Epithelial cell of proximal tubule (primary cell): Measurements from ENCODE around the gene CPA2. TPM values are rescaled to one million over a fixed set of nuclear protein-coding genes. Genes with fewer than 3 reads are reported as not detected.

Experiments used
- DNase-seq: peaks from one replicate; pipeline ENCODE4 v3.0.0-alpha.2; 2011; ENCODE audit warnings: low read depth
- H3K4me3 ChIP-seq: 2 replicates; pipeline ENCODE4 v1.5.1; 2011; ENCODE audit warnings: low read depth, mild to moderate bottlenecking, low read length
- CTCF ChIP-seq: conservative IDR thresholded peaks from 2 replicates; pipeline ENCODE4 v1.5.1; 2012; ENCODE audit warnings: low read depth, mild to moderate bottlenecking, low read length
- total RNA-seq: library from RNA; depleted of rRNA; stranded (reverse); fragments of >200 nt; gene quantifications from 2 replicates; pipeline ENCODE4 v1.2.3, GENCODE V29; 2015

Gene CPA2
- total RNA-seq, 1 donor from 2014 or later, result not detected

GRCh38 chr7:130276796-130277762, 10.4 kb downstream of the CPA2 start:
- H3K4me3 ChIP-seq, result no peak overlapping the region
- no peak for TF ChIP-seq CTCF
- no peak for DNase-seq

GRCh38 chr7:130277763-130278643, 11.3 kb downstream of the CPA2 start:
- TF ChIP-seq CTCF, result peak; percentile 76
- no peak for DNase-seq
- H3K4me3 ChIP-seq, result no peak overlapping the region

GRCh38 chr7:130278860-130279259, 12.2 kb downstream of the CPA2 start:
- DNase-seq, result no peak
- no peak for TF ChIP-seq CTCF
- H3K4me3 ChIP-seq, result no peak overlapping the region

- DNase-seq, result no peak
- H3K4me3 ChIP-seq, result no peak overlapping the region
- no peak for TF ChIP-seq CTCF
Observed at GRCh38 chr7:130279286-130279685, 12.6 kb downstream of the CPA2 start.

GRCh38 chr7:130279906-130280305, 13.2 kb downstream of the CPA2 start:
- no peak for DNase-seq
- H3K4me3 ChIP-seq, result no peak overlapping the region
- TF ChIP-seq CTCF, result no peak

GRCh38 chr7:130281260-130281659, 14.6 kb downstream of the CPA2 start:
- H3K4me3 ChIP-seq, result no peak overlapping the region
- no peak for DNase-seq
- TF ChIP-seq CTCF, result no peak
